Right lung (tissue), 10 donors: ENCODE results near the gene KCNC4. TPM values are rescaled to one million over a fixed set of nuclear protein-coding genes. Genes with fewer than 3 reads are reported as not detected.
A peak's percentile ranks its signal among the peaks of the same experiment; 100 is the strongest.

Experiments
- DNase-seq, 2 donors: peaks; one replicate each; pipeline ENCODE4 v3.0.0-alpha.2; 2013
- long read RNA-seq, 8 donors: transcript quantifications; one replicate each; lab custom pipeline, GENCODE V29; 2026
- polyA plus RNA-seq, 5 donors: library from polyadenylated mRNA; unstranded; fragments of 120-200 nt; gene quantifications; one replicate each; pipeline versions ENCODE4 v1.2.1 to v1.2.3, GENCODE V29; 2013; ENCODE audit warnings: inconsistent platforms in 1 of 5, low replicate concordance in 1 of 5; ENCODE audit not compliant: insufficient read length in 5 of 5, insufficient read depth in 1 of 5

KCNC4 gene
- 10 to 100 TPM in 4 of 5 donors, 1 to 10 TPM in 1; 7.8 to 13.0 (median 10.9) TPM for polyA plus RNA-seq
- long read RNA-seq, donor 1, full-length matches to known transcripts: 2 of 2 reads
- long read RNA-seq, donor 1, partial matches to known transcripts: 0 of 2 reads
- long read RNA-seq, donor 1, other reads (novel, unspliced or antisense): 0 of 2 reads
- long read RNA-seq, donor 2: 0 reads
- long read RNA-seq, donor 3, full-length matches to known transcripts: 2 of 2 reads
- long read RNA-seq, donor 3, partial matches to known transcripts: 0 of 2 reads
- long read RNA-seq, donor 3, other reads (novel, unspliced or antisense): 0 of 2 reads
- long read RNA-seq, donor 4: 0 reads
- long read RNA-seq, donor 5, partial matches to known transcripts: 11 of 13 reads
- long read RNA-seq, donor 5, other reads (novel, unspliced or antisense): 0 of 13 reads
- long read RNA-seq, donor 6, partial matches to known transcripts: 5 of 6 reads
- long read RNA-seq, donor 6, other reads (novel, unspliced or antisense): 0 of 6 reads
- long read RNA-seq, donor 7, full-length matches to known transcripts: 2 of 2 reads
- long read RNA-seq, donor 7, partial matches to known transcripts: 0 of 2 reads
- long read RNA-seq, donor 7, other reads (novel, unspliced or antisense): 0 of 2 reads
- long read RNA-seq, donor 8: 0 reads

DNA sequence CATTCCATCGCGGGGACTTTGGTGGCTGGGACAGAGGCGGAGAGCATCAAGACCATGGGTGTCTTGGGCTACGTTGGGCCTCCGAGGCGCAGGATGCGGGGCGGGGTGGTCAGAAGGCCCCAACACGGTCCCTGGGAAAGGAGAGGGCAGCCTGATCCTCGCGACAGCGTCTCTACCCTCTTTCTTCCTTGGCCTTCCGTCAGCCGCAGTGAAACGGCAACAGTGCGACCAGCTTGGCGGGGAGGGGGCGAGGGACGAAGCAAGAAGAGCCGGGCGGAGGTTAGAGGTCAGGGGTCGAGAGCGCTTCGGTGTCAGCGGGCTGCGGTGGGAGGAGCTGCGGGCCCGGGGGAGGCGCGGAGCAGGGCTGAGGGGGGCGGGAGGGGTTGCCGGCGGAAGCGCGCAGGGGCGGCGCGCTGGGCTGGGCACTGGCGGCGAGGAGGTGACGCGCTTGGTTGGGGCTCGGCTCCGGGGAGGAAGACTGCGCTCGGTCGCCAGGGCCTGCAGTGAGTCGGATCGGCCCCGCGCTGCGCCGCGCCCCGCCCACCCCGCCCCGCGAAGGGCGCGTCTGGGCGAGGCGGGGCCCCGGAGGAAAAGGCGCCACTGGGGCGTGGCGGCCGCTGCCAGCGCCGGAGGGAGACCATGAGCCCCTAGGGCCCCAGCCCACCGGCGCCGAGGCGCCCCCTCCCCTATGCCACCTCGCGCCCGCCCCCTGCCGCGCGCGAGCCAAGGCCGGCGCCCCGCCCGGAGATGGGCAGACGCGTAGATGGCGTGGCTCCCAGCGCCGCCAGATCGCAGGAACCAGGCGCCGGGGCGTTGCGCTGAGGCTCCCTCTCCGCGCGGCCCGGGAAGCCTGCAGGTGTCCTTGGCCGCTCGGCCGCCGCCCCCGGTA, at the start of gene KCNC4:
KCNC4 (plus strand) TSS at position 600 of the 889 bp plus-strand sequence. CDS start 1,186 bp downstream, outside the sequence.
- DNase-seq: peak; percentile 70 to 71

DNA sequence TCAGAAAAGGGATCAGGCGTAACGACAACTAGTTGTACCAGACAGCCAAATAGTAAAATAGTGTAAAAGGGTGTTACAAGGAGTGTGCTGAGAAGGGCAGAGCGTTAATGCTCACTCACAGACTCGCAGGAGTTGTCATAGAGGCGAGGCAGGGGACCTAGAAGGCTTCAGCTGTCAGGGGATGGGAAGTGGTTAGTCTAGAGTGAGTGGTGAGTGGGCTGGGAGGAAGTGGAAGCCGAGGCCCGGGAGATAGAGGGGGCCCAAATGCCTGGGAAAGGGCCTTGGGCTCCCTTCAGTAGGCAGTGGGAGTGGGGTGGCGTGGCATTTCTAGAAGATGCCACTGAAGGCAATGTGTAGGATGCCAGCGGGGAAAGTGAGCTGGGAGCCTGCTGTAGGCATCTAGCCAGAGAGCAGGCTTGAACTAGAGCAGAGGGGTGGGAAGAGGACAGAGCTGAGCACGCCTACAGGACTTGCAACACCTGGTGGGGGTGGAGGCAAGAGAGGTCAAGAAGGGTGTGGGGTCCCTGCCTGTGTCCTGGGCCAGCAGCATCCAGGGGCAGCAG, 49.5 kb upstream of the KCNC4 start:
- DNase-seq: no peak

DNA sequence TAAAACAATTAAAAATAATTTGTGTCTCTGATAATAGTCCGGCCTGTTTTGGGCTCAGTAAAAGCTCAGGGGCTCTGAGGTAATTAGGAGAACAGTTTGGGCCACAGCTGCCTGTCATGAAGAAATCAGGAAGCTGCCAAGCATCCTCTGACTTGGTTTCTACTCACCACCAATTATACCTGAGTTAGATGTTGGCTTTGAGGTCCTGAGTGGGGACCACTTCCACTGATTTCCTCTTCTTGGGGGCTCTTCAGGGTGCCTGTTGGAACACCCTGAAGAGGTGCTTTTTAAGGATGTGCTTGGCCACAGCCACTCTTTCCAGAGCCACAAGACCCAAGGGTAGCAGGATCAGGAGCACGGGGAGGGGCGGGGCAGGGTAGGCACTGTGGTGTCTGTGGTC, 48.9 kb upstream of the KCNC4 start:
- DNase-seq: no peak

DNA sequence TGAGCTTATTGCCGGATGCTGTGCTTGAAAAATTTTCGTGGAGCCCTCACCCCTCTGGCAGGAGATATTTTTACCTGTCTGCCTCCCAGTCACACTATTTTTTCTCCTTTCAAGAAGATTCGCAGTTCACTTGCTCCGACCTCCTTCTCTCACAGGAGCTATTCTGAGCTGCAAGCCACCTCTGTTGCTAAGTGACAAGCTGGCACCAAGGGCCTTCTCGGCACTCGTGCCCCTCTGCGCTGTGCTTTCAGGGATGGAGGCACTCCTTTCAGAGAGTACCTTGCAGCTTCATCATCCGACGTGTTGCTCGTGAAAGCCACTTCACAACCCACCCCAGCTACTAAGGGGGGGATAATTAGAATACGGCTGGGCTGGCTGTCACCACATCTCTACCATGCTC, 48.3 kb upstream of the KCNC4 start:
- no peak for DNase-seq

DNA sequence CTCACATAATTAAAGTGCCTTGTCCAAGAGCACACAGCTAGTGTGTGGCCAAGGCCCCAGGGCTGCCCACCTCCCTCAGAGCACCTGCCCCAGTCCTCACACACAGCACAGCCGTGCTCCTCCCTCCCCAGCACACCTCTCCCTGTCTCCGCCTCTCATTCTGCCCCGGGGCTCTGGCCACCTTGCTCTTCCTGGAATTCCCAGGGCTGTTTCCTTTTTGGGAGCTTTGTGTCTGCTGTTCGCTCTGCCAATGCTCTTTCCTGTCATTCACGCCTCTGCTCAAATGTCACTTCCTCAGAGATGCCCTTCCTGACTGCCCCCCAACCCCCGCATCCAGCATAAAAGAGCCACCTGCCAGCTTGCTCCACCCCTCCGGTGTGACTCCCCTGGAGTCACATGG, 46.5 kb upstream of the KCNC4 start:
- no peak for DNase-seq

GRCh38 chr1:110164725-110165350, 45.3 kb upstream of the KCNC4 start:
- DNase-seq: no peak

GRCh38 chr1:110165761-110166231, 44.3 kb upstream of the KCNC4 start:
- DNase-seq: no peak

GRCh38 chr1:110166861-110167260, 43.3 kb upstream of the KCNC4 start:
- DNase-seq: no peak

DNA sequence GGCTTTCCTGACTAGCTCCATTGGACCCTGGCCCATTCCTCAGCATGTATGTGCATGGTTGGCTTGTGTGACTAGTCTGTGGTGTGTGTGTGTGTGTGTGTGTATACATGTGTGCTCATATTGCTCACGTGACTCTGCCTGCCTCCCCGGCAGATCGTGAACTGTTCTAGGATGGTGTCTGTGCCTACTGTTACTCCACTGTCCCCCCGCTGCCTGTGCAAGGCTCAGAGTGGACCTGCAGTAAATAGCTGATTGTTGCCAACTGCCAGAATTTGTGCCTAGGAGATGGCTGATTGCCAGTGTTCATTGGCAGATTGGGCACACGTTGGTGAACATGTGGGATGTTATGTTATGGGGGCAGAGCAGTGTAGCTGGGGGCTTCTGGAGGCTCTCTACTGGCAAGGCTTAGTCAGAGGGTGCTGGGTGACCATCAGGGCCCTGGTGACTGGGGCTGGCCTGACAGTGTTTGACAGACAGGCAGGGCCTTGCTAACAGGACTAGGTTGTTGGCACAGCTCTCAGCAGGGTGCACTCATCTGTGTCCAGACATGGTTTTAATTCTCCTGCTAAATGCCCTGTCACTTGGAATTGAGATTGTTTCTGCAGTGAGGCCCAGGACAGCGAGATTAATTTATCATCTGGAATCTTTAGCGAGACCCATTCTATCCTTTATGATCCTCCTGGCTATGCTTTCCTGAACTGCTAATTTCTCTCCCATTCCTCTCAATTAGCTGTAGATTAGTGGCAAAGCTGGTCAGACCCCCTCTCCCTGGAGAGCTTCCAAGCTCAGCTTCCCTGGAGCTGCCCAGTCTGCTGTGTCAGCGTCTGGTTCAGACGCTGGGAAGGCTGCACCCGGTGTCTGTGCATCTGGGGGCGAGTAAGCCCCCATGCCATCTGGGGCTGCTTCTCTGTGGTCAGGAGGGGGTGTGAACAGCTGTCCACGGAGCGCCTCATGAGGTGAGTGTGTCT, 39.1 kb upstream of the KCNC4 start:
- DNase-seq: no peak

DNA sequence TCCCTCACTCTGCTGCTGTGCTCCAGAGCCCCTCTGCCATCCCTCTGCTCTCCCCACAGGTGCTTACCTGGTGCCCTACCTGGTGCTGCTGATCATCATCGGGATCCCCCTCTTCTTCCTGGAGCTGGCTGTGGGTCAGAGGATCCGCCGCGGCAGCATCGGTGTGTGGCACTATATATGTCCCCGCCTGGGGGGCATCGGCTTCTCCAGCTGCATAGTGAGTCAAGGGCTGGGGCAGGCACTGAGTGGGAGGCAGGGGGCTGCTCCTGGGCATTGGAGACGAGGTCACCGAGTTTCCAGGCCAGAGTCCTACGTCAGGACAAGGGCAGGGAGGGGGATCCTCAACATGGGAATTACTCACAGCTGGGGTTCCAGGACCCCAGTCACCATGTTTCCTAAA, 38.1 kb upstream of the KCNC4 start:
- DNase-seq: no peak

GRCh38 chr1:110173466-110174105, 36.5 kb upstream of the KCNC4 start:
- no peak for DNase-seq

DNA sequence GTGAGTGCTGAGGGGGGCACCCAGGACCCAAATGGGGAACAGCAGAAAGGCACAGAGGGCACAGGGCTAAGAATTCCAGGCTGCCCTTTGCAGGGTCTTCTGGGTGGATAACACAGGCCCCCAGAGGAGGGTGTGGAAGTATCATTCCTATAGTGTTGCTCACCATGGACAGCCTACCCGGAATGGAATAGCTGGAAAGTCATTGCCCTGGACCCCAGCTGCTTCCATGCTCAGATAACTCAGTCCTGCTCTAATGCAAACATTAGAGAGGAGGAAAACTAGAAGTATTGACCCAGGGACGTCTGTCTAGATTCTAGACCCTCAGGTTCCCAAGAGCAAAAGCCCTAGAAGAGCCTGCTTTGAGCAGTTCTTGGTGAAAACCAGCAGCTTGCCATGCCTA, 35.2 kb upstream of the KCNC4 start:
- no peak for DNase-seq

- no peak for DNase-seq
Observed at GRCh38 chr1:110176299-110176956, 33.7 kb upstream of the KCNC4 start.

- no peak for DNase-seq
Observed at GRCh38 chr1:110177775-110178174, 32.3 kb upstream of the KCNC4 start.

- DNase-seq: no peak
Observed at GRCh38 chr1:110183642-110184167, 26.4 kb upstream of the KCNC4 start.

GRCh38 chr1:110184446-110184845, 25.7 kb upstream of the KCNC4 start:
- DNase-seq: no peak

- DNase-seq: no peak
Observed at GRCh38 chr1:110185181-110185580, 24.9 kb upstream of the KCNC4 start.

- no peak for DNase-seq
Observed at GRCh38 chr1:110186558-110186957, 23.6 kb upstream of the KCNC4 start.
